Kidney epithelial cell (primary cell): ENCODE data around the gene TM9SF1. TPM values are rescaled to one million over a fixed set of nuclear protein-coding genes. Genes with fewer than 3 reads are reported as not detected.

Experiments used
- DNase-seq: peaks from one replicate; pipeline ENCODE4 v3.0.0-alpha.2; 2010; ENCODE audit warnings: low read depth
- H3K27me3 ChIP-seq: 2 replicates; pipeline ENCODE4 v1.6.0; 2011; ENCODE audit warnings: low read length; ENCODE audit not compliant: control insufficient read depth, insufficient read depth
- H3K36me3 ChIP-seq: 2 replicates; pipeline ENCODE4 v1.5.1; 2011; ENCODE audit warnings: low read length; ENCODE audit not compliant: control insufficient read depth, insufficient read depth
- H3K4me3 ChIP-seq: 2 replicates; pipeline ENCODE4 v1.5.1; 2011; ENCODE audit warnings: low read depth, mild to moderate bottlenecking, control low read depth, low read length
- CTCF ChIP-seq: IDR thresholded peaks from 2 replicates; pipeline ENCODE4 v1.5.1; 2011; ENCODE audit warnings: mild to moderate bottlenecking, moderate library complexity, low read length, control low read depth, inconsistent platforms; ENCODE audit not compliant: insufficient read depth, poor library complexity, severe bottlenecking
- total RNA-seq: library from RNA; depleted of rRNA; stranded (reverse); fragments of >200 nt; gene quantifications from 2 replicates; pipeline ENCODE4 v1.2.3, GENCODE V29; 2015

TM9SF1 gene
- total RNA-seq, 1 donor from 2014 or later, result 55.6 TPM

GRCh38 chr14:24171422-24172260 lies 23.6 kb downstream of the TM9SF1 start, which contains the start of gene REC8:
Gene REC8 (plus strand): TSS chr14:24172080. CDS start chr14:24172553, 473 bp downstream.
- DNase-seq, result peak; percentile 92
- Histone ChIP-seq H3K27me3 (no peaks in the 10 kb centered on the region), H3K36me3 (peaks cover 7% of the 10 kb centered on the region), H3K4me3 (peak within 1 kb of the TSS; percentile 78)
- no peak for TF ChIP-seq CTCF

- no peak for TF ChIP-seq CTCF
- DNase-seq, result no peak
- peaks cover 7% of the 10 kb centered on the region for H3K36me3 ChIP-seq
- H3K27me3 ChIP-seq, result no peaks in the 10 kb centered on the region
- H3K4me3 ChIP-seq, result no peak overlapping the region
Measured at GRCh38 chr14:24167469-24168114, 27.6 kb downstream of the TM9SF1 start.

GRCh38 chr14:24165785-24166184 lies 29.5 kb downstream of the TM9SF1 start:
- no peak for TF ChIP-seq CTCF
- DNase-seq, result no peak
- H3K27me3 ChIP-seq, result no peaks in the 10 kb centered on the region
- peaks cover 7% of the 10 kb centered on the region for H3K36me3 ChIP-seq
- no peak overlapping the region for H3K4me3 ChIP-seq

GRCh38 chr14:24164518-24164991 lies 30.7 kb downstream of the TM9SF1 start:
- Histone ChIP-seq H3K27me3 (no peaks in the 10 kb centered on the region), H3K4me3 (no peak overlapping the region), H3K36me3 (peaks cover 11% of the 10 kb centered on the region)
- no peak for TF ChIP-seq CTCF
- no peak for DNase-seq

GRCh38 chr14:24162093-24162492 lies 33.1 kb downstream of the TM9SF1 start:
- no peaks in the 10 kb centered on the region for H3K27me3 ChIP-seq
- DNase-seq, result no peak
- H3K36me3 ChIP-seq, result peaks cover 11% of the 10 kb centered on the region
- no peak for TF ChIP-seq CTCF
- H3K4me3 ChIP-seq, result peak overlapping the region; percentile 66
